GM12878 (cell line): ENCODE results near the gene POU5F1. TPM values are rescaled to one million over a fixed set of nuclear protein-coding genes. Genes with fewer than 3 reads are reported as not detected.

Experiments
- KAT2A ChIP-seq: conservative IDR thresholded peaks from 2 replicates; pipeline ENCODE4 v1.6.1; 2011; ENCODE audit warnings: low read depth, low read length; ENCODE audit not compliant: control insufficient read depth
- RAD51 ChIP-seq: fragments of 450-650 bp; IDR thresholded peaks from 2 replicates; pipeline ENCODE4 v1.6.1; 2016; ENCODE audit warnings: moderate library complexity, mild to moderate bottlenecking, inconsistent platforms
- RUNX3 ChIP-seq: IDR thresholded peaks from 2 replicates; pipeline ENCODE4 v1.6.1; 2012; ENCODE audit warnings: low read length, inconsistent platforms
- SKIL ChIP-seq: fragments of 450-650 bp; IDR thresholded peaks from 2 replicates; pipeline ENCODE4 v1.6.1; 2017; ENCODE audit warnings: mild to moderate bottlenecking, low read depth, inconsistent platforms; ENCODE audit not compliant: poor library complexity, severe bottlenecking
- ZBTB33 ChIP-seq: fragments of 450-650 bp; IDR thresholded peaks from 2 replicates; pipeline ENCODE4 v1.6.1; 2017; ENCODE audit warnings: mild to moderate bottlenecking
- polyA plus RNA-seq, 11 experiments: library from polyadenylated mRNA; depleted of rRNA in 4 of 11; unstranded in 6 of 11; stranded (reverse) in 5 of 11; fragments of >200 nt; fragmentation: Nextera tagmentation in 4 of 11; fragmentation: Illumina TruSeq in 1 of 11; extraction: Ambion mirVana in 4 of 11; extraction: Trizol in 1 of 11; gene quantifications; 1 replicate in 1 of 11; 2 replicates in 10 of 11; pipeline versions ENCODE4 v1.2.1 to v1.2.3, GENCODE V29; 2011 to 2016; ENCODE audit warnings: inconsistent platforms in 2 of 11, missing spikeins in 2 of 11, low read depth in 1 of 11
- total RNA-seq, 4 experiments: library from RNA; depleted of rRNA in 3 of 4; stranded (reverse); fragments of >200 nt in 3 of 4; fragmentation: Illumina TruSeq in 1 of 4; extraction: Trizol in 1 of 4; gene quantifications; 2 replicates each; pipeline versions ENCODE4 v1.2.1 to v1.2.3, GENCODE V29; 2013 to 2021

POU5F1 gene
- total and polyA plus RNA-seq, 10 of the 15 experiments (the other 5 are each of a cell fraction or from before 2014, with no cell fraction given), result 1.4 to 5.5 (median 3.2) TPM

DNA sequence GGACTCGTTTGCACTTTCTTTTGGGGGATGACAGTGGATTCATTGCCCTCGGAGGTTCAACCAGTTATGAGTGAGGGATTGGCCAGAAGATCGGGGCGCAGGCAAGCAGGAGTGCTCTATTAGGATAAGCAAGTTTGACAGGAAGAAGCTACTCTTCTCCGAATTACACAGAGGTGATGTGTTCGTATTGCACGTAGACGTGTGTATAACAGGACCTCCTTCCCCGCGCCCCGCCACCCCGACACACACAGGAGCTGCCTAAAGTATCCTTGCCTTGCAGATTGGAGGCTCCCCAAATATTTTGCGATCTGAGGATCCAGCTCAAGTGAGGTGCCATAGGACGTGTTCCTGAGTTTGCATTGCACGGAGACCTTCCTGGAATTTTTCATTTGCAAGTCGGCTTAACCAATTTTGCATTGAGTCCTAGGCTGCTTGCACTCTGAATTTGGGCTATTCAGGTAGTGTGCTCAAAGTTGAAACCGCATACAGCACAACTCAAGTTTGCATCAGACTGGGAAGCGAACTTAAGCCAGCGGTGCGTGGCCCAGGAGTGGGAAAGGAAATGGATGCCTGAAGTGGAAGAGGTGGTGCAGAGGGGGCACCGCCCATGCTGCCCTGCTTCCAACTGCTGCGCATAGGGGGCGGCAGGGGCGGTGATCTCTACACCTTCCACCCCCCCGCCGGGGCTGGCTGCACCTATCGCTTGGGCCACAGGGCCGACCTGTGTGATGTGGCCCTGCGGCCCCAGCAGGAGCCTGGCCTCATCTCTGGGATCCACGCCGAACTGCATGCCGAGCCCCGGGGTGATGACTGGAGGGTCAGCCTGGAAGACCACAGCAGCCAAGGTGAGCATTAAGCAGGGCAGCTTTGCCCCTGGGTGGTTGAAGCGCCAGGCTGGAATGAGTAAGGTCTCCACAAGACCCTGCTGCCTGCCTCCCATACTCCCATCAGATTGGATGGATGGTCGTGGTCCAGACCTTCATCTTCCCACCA is 11.3 kb downstream of the POU5F1 start (continued):
- TF ChIP-seq RAD51 (no peak), RUNX3 (no peak; the same call in 1 of the 2 replicates), KAT2A (no peak), SKIL (no peak), ZBTB33 (no peak)
